Esophagus muscularis mucosa (tissue), 4 donors: Measurements from ENCODE around the gene BAMBI. TPM values are rescaled to one million over a fixed set of nuclear protein-coding genes. Genes with fewer than 3 reads are reported as not detected.

Experiments used
- DNase-seq: peaks from one replicate; pipeline ENCODE4 v3.0.0-alpha.2; 2017; ENCODE audit errors: extremely low spot score
- H3K27ac ChIP-seq, 4 donors: fragments of 200-600 bp; sonication (generic); replicated peaks in 1 of 4; 1 replicate in 3 of 4; 2 replicates in 1 of 4; pipeline ENCODE4 v1.5.1; 2016 to 2019; ENCODE audit warnings: mild to moderate bottlenecking in 1 of 4
- H3K27me3 ChIP-seq, 4 donors: fragments of 200-600 bp; sonication (generic); one replicate each; pipeline versions ENCODE4 v1.5.1 to v1.6.0; 2016 to 2019
- H3K36me3 ChIP-seq, 4 donors: fragments of 200-600 bp; sonication (generic); one replicate each; pipeline ENCODE4 v1.5.1; 2016 to 2019
- H3K4me1 ChIP-seq, 4 donors: fragments of 200-600 bp; sonication (generic); one replicate each; pipeline ENCODE4 v1.5.1; 2016 to 2019
- H3K4me3 ChIP-seq, 4 donors: fragments of 200-600 bp; sonication (generic); 1 replicate in 2 of 4; 2 replicates in 2 of 4; pipeline ENCODE4 v1.5.1; 2016 to 2019; ENCODE audit warnings: mild to moderate bottlenecking in 4 of 4, moderate library complexity in 1 of 4
- H3K9me3 ChIP-seq, 4 donors: fragments of 200-600 bp; sonication (generic); 1 replicate in 3 of 4; 2 replicates in 1 of 4; pipeline ENCODE4 v1.5.1; 2016 to 2019
- CTCF ChIP-seq, 3 experiments: fragments of 200-600 bp in 2 of 3; fragments of 450-650 bp in 1 of 3; sonication (generic) in 2 of 3; IDR thresholded peaks; one replicate each; pipeline ENCODE4 v1.5.1; 2017 to 2019; ENCODE audit warnings: antibody characterized with exemption in 3 of 3, mild to moderate bottlenecking in 2 of 3, moderate library complexity in 1 of 3
- EP300 ChIP-seq: sonication (generic); formaldehyde crosslinking; IDR thresholded peaks from one replicate; pipeline ENCODE4 v1.6.1; 2017; ENCODE audit warnings: antibody characterized with exemption
- POLR2A ChIP-seq: fragments of 450-650 bp; IDR thresholded peaks from one replicate; pipeline ENCODE4 v1.6.1; 2017; ENCODE audit warnings: antibody characterized with exemption, moderate library complexity, mild to moderate bottlenecking, low read depth
- POLR2AphosphoS5 ChIP-seq, 2 donors: sonication (generic); formaldehyde crosslinking; IDR thresholded peaks; one replicate each; pipeline ENCODE4 v1.6.1; 2017; ENCODE audit warnings: antibody characterized with exemption in 2 of 2
- WGBS: methylation state at CpG from one replicate; pipeline ENCODE4 v1.1.5; 2018; 5-methylcytosine and 5-hydroxymethylcytosine counted together
- intact Hi-C: fragments of 100-400 bp; cut with DNase I; formaldehyde crosslinking; loops from one replicate; pipeline ENCODE4 v1.15.1; 2023
- small RNA-seq, 3 donors: library from RNA; depleted of rRNA; stranded (forward); fragments of <200 nt; gene quantifications; one replicate each; pipeline ENCODE3, GENCODE V24; 2016
- total RNA-seq, 4 donors: library from RNA; depleted of rRNA; stranded (reverse); fragments of >200 nt; gene quantifications; one replicate each; pipeline versions ENCODE4 v1.1.0 to v1.2.1, GENCODE V29; 2016

BAMBI gene
- total RNA-seq, 4 donors from 2014 or later = 6.2 to 8.4 (median 8.1) TPM

GRCh38 chr10:28730031-28730778 is 52.9 kb downstream of the BAMBI start:
- H3K27ac ChIP-seq = no peak overlapping the region
- 77% methylated on average over 7 of the region's 7 CpGs for WGBS

GRCh38 chr10:28732091-28732490 is 54.8 kb downstream of the BAMBI start:
- 96% methylated on average over 8 of the region's 8 CpGs for WGBS

More at GRCh38 chr10:28730031-28730778, 52.9 kb downstream of the BAMBI start:
- TF ChIP-seq POLR2AphosphoS5 (IDR thresholded peaks at IDR 0.05) (no peak), EP300 (no peak), CTCF (IDR thresholded peaks at IDR 0.05) (no peak), POLR2A (no peak)
- no peaks in the 10 kb centered on the region for H3K36me3 ChIP-seq
- peaks cover 0 to 4% (median 0%) of the 10 kb centered on the region in 4 donors for H3K4me1 ChIP-seq
- H3K4me3 ChIP-seq = no peak overlapping the region
- H3K9me3 ChIP-seq = peaks cover 0 to 11% (median 6%) of the 10 kb centered on the region in 4 donors
- H3K27me3 ChIP-seq = peaks cover 0 to 3% (median 0%) of the 10 kb centered on the region in 4 donors
- intact Hi-C loops = no loop called here
- no peak for DNase-seq

More at GRCh38 chr10:28732091-28732490, 54.8 kb downstream of the BAMBI start:
- Histone ChIP-seq H3K27ac (no peak overlapping the region), H3K36me3 (no peaks in the 10 kb centered on the region), H3K4me1 (peaks cover 0 to 6% (median 0%) of the 10 kb centered on the region in 4 donors), H3K27me3 (no peaks in the 10 kb centered on the region), H3K4me3 (no peak overlapping the region), H3K9me3 (peaks cover 0 to 11% (median 6%) of the 10 kb centered on the region in 4 donors)
- intact Hi-C loops = no loop called here
- DNase-seq = no peak
- TF ChIP-seq CTCF (IDR thresholded peaks at IDR 0.05) = no peak
- TF ChIP-seq POLR2AphosphoS5 (IDR thresholded peaks at IDR 0.05) = no peak
- TF ChIP-seq POLR2A = no peak
- no peak for TF ChIP-seq EP300

Small RNA genes lying within 50 kb of the gene (small RNA-seq; reads per million reads assigned to genes)
- 0 reads per million in 3 donors for gene RNU4ATAC6P
- 0 reads per million in 3 donors for gene RNU6-1067P

Other genes with a start within 250 kb of the BAMBI start
- 100 to 1,000 TPM; 115 to 157 (median 135) TPM for gene WAC, start 144.4 kb upstream of the BAMBI start, total RNA-seq